GM18861 (cell line): ENCODE data around the gene HEXB.
A peak's percentile ranks its signal among the peaks of the same experiment; 100 is the strongest.
"Not testable (repeated sequence)": the region's sequence is repeated elsewhere in the genome, so short reads cannot be mapped to it uniquely, and the experiment has no call there.

Source experiments
- ATAC-seq: cut with Tn5 transposase; IDR thresholded peaks from one replicate; pipeline ENCODE4 v1.9.1; 2021; ENCODE audit not compliant: unreplicated experiment

Gene HEXB

GRCh38 chr5:74657165-74657564 lies 27.9 kb upstream of the HEXB start:
- no peak for ATAC-seq

DNA sequence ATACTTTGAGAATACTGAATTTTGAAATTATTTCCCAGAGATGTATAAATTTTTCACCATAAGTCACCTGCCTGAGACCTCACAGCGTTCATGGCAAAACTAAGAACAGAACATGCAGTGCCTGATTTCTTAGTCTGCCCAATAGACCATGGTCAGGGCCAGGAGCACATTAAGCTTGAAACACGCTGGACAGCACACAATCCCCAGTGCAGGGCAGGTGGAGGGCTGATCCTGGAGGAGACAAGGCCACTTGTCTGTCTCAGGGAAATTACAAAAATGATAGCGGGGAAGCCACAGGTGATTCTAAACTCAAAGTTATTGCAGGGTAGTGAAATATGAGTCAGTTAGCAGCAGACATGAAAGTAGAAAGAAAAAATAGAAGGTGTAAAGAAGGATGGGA lies 25.9 kb upstream of the HEXB start:
- ATAC-seq, result no peak

DNA sequence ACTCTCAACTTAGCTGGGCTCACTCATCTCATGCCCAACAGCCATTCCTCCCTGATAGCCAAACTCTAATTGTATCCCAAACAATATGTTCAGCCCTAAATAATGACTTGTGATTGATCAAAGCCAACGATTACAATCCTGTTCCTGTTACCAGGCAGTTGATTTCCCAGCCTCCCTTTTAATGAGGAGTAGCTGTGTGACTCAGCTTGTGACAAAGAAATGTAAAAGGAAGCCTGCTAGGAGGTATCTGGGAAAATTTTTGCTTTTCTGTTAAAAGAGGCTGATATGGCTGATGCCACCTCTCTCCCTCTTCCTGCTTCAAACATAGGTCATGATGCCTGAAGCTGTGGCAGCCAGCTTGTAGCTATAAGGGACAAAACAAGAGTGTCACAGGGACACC lies 24.9 kb upstream of the HEXB start:
- ATAC-seq, result no peak

DNA sequence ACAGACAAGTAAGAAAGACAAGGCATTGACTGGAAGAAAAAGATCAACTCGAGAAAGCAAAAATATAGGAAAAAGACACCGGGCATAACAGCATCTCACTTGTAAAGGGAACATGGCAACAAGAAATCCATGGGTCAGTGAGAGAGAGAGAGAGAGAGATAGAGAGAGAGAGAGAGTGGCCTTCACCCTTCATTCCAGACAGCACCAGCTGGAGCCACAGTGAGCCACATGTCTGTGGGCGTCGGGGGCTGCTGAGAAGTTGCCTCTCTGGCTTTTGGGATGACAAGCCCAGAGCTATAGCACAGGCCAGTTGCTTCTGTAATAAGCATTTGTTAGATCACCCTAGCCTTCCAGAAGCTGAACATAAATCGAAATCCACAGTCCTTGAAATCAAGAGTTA lies 24.2 kb upstream of the HEXB start:
- no peak for ATAC-seq

DNA sequence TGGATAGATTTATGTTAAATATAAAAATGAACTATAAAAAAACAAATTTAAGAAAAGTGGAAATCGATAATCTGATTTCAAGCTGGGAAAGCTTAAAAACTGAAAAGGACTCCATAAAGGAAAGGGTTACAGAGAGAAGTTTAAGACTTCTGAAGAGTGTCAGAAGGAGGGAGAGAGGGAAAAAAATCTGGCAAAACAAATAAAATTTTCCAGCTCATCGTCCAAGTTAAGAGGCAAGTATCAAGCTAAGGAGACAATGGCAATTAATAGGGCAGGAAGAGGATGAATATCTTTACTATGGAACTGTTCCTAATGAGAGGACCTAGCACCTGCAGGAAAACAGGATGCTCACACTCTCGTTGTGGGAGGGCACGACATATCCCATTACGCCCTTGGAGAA lies 20.5 kb upstream of the HEXB start:
- ATAC-seq, result no peak

GRCh38 chr5:74665273-74665672 lies 19.8 kb upstream of the HEXB start:
- ATAC-seq, result no peak

DNA sequence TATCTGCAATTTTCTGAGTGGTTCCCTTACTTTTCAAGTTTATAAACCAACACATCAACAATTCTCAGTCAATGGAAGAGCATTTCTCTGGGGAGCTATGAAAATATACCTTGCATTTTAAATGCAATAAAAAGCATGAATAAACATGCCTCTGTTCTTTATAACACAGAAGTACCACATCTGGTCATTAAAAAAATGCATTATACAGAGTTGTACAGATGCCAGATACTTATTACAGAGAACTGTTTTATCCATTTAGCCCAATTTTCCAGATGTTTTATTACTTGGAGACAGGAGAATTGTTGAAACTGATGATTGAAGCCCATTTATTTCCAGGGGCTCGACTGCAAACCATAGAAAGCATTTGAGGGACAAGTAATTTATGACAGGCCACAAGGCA lies 19.2 kb upstream of the HEXB start:
- ATAC-seq, result no peak

DNA sequence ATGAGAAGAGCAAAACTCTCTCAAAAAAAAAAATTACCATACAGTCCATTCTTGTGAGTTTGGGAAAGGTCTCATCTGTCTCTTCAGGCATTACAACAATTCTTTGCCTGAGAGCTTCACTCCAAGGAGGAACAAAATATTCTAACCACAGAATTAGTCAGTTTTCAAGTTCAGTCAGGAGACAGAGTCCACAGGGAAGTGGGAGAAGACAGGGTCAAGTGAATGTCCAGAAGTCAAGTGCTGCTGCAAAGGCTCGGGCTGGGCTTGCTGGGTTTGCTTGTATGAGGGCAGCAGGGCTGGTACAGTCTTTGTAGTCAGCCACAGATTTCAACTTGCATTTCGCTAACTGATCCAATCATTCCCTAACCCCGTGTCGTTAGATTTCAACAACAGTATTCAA lies 17.6 kb upstream of the HEXB start:
- ATAC-seq, result no peak

DNA sequence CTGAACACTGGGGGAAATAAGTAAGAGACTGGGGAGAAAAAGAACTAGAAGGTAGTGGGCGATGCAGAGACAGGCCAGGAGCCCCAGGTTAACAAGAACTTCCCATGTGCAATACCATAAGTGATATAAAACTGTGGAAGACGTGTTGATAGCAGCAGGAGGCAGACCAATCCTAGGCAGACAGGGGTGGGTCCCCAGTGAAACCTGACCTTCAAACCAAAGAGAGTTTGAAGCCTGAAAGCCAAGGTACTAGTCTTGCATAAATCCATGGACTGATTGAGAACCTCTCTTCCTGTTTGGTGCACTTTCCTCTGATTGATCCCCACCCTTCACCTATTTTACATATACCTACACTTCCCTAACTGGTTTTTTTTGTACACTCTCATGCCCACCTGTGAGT lies 15.2 kb upstream of the HEXB start:
- no peak for ATAC-seq

GRCh38 chr5:74670396-74671038 lies 14.5 kb upstream of the HEXB start:
- ATAC-seq, result no peak

GRCh38 chr5:74672215-74672877 lies 12.7 kb upstream of the HEXB start:
- no peak for ATAC-seq

GRCh38 chr5:74673011-74673790 lies 11.8 kb upstream of the HEXB start:
- no peak for ATAC-seq

- not testable (repeated sequence) for ATAC-seq
These were observed 8.6 kb upstream of the HEXB start for GRCh38 chr5:74676466-74676865.

GRCh38 chr5:74678123-74678522 lies 6.9 kb upstream of the HEXB start:
- ATAC-seq, result not testable (repeated sequence)

DNA sequence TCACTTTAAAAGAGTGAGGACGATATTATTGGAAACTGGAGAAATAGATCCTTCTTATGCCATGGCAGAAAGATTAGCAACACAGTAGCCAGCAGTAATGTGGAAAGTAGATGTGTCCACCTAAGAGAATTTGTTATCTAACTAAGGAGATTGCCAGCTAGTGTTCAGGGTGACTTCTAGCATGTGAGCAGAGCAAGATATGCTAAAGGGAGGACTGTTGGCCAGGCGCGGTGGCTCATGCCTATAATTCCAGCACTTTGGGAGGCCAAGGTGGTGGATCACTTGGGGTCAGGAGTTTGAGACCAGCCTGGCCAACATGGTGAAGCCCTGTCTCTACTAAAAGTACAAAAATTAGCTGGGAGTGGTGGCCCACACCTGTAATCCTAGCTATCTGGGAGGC lies 5.7 kb upstream of the HEXB start:
- ATAC-seq, result not testable (repeated sequence)

DNA sequence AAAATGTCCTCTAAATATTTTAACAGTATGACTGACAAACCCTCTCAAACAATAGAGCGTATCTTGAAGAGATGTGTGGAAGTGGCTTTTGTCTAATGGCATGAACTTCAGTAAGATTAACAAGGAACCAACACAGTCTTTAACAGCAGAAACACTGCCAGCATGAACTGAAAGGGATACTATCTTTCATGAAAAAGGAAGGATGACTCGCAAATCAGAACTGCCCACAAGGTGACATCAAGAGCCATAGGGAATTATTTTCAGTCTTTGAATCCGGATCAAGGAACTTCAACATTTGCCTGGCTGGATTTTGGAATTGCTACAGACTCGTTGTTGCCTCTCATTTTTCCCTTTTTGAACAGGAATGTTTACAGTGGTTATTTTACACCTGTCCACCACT lies 5.1 kb upstream of the HEXB start:
- ATAC-seq, result no peak

DNA sequence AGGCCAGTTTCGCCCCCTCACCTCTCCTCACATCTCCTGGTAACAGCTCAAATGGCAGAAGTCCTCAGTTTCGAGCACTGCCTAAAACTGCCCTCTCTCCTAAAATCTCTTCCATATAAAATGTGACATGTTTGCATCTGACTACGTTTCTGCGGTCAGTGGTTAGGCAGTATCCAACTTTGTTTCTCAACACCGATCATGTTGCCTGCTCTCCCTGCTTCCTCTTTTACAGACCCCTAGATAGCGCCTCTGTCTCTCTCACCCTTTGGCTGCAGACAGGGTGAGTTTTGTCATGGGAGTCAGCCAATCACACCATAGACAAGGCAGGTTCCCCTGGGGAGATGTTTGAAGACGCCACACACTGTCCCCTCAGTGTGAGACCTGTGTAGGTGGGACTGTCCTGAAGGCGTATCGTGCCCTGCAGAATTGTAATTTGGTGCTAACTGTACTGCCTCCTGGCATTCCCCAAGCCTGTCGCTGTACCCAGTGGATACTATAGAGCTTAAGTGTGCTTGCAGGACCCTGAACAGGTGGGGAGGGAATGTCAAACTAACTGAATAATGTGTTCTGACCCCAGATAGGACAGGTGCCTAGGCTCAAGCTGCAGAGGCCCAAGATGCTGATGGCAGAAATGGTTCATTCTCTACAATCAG lies 1.1 kb downstream of the HEXB start:
- ATAC-seq, result peak; percentile 60

DNA sequence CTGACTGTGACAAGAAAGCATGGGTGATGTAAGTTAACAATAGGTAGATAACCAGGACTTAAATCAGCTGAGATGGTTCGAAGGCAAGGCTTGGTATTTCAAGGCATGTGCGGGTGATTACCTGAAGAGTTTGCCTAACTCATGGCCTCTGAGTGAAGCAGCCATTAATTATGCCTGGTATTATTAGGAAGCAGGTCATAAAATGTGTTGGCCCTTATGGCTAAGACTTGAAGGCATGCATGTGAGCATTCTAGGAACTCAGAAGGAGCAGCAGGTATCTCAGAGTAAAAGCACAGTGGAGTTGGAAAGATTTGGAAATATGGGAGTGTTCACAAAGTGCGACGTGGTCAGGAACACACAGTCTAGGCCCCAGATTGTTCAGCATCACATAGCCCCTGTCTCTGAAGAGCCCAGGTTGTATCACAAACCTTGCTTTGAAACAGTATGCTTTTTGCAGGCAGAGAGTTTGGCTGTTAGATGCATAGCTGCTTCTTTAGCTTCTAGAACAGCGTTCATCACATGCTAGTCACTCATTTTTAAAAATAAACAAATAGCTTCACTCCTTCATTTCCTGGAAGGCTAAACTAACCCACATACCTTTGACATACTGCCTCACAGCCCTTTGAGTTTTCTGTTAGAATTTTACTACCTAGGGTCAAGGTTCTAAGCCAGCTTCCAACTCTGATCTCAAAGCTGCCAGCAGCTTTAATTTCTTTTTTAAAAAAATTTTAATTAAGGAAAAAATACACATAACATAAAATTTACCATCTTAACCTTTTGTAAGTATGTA lies 2.1 kb downstream of the HEXB start:
- no peak for ATAC-seq

DNA sequence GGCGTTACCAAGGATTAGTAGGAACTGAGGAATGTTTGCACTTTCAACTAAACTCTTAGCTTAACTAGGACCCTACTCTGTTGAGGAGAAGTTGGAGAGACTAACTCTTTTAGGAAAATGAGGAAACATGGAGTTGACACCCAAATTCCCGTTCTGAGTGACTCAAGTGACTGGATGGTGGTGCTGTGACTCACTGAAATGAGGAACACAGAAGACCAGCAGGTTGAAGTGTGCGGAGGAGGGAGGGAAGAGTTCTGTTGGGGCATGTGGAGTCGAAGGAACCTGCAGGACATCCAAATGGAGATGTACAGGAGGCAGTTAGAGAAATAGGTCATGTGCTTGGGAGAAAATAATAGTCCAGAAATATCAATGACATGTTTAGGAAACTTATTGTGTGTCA lies 8.2 kb downstream of the HEXB start:
- ATAC-seq, result no peak

- no peak for ATAC-seq
These were observed 32.6 kb downstream of the HEXB start for GRCh38 chr5:74717596-74717995.

GRCh38 chr5:74722271-74722670 lies 37.2 kb downstream of the HEXB start:
- ATAC-seq, result no peak
